WTC11 (cell line): ENCODE data around the gene DMPK. TPM values are rescaled to one million over a fixed set of nuclear protein-coding genes. Genes with fewer than 3 reads are reported as not detected.

Source experiments
- ATAC-seq: fragments of 200-7000 bp; cut with Tn5 transposase; 2 replicates; pipeline ENCODE4 v1.10.0; 2021; ENCODE audit warnings: mild to moderate bottlenecking, moderate library complexity
- Bru-seq: library from RNA; stranded (reverse); fragments of 400-500 nt; gene quantifications from one replicate; lab custom pipeline; 2021; lab: Mats Ljungman, UMichigan
- CTCF ChIA-PET: fragments of 300-600 bp; sonication (Branson Sonifier 250); formaldehyde crosslinking; loops from one replicate; lab custom pipeline; 2021; ENCODE audit warnings: antibody characterized with exemption; lab: Charles Lee
- POLR2A ChIA-PET: fragments of 350-600 bp; sonication (Branson Sonifier 250); formaldehyde crosslinking; loops from one replicate; lab custom pipeline; 2021; ENCODE audit warnings: antibody characterized with exemption; lab: Charles Lee
- DNase-seq: peaks from one replicate; pipeline ENCODE4 v3.0.0; 2021; ENCODE audit warnings: low spot score
- H3K27ac Mint-ChIP-seq: 2 replicates; pipeline ENCODE4 v1.8.0; 2021; ENCODE audit warnings: mixed read lengths
- H3K27me3 Mint-ChIP-seq: 2 replicates; pipeline ENCODE4 v1.8.0; 2021; ENCODE audit warnings: low read depth, mild to moderate bottlenecking, moderate library complexity, mixed read lengths
- H3K36me3 Mint-ChIP-seq: 2 replicates; pipeline ENCODE4 v1.8.0; 2021; ENCODE audit warnings: mixed read lengths
- H3K4me1 Mint-ChIP-seq: 2 replicates; pipeline ENCODE4 v1.8.0; 2022; ENCODE audit warnings: mixed read lengths
- H3K4me3 Mint-ChIP-seq: 2 replicates; pipeline ENCODE4 v1.8.0; 2021; ENCODE audit warnings: mild to moderate bottlenecking, moderate library complexity, mixed read lengths
- H3K9me3 Mint-ChIP-seq: 2 replicates; pipeline ENCODE4 v1.8.0; 2021; ENCODE audit warnings: mixed read lengths
- CREB1 ChIP-seq: sonication (generic); formaldehyde crosslinking; IDR thresholded peaks from 2 replicates; pipeline ENCODE4 v1.8.0; 2023; ENCODE audit warnings: mild to moderate bottlenecking, missing genetic modification reagents
- EMX1 ChIP-seq: fragments of 250-450 bp; sonication (Bioruptor Pico); IDR thresholded peaks from 2 replicates; pipeline ENCODE4 v1.8.0; 2021; ENCODE audit warnings: mild to moderate bottlenecking
- FOXK1 ChIP-seq: sonication (generic); formaldehyde crosslinking; IDR thresholded peaks from 2 replicates; pipeline ENCODE4 v1.8.0; 2022; ENCODE audit warnings: mild to moderate bottlenecking, moderate library complexity, missing genetic modification reagents
- IRF1 ChIP-seq: sonication (generic); formaldehyde crosslinking; IDR thresholded peaks from 2 replicates; pipeline ENCODE4 v1.8.0; 2023; ENCODE audit warnings: missing genetic modification reagents
- JAZF1 ChIP-seq: fragments of 250-450 bp; sonication (Bioruptor Pico); IDR thresholded peaks from 2 replicates; pipeline ENCODE4 v1.9.0; 2021; ENCODE audit warnings: moderate library complexity, mild to moderate bottlenecking, inconsistent platforms
- NR2C2 ChIP-seq: sonication (generic); formaldehyde crosslinking; IDR thresholded peaks from 2 replicates; pipeline ENCODE4 v1.8.0; 2022; ENCODE audit warnings: mild to moderate bottlenecking, missing genetic modification reagents
- SMAD4 ChIP-seq: sonication (generic); formaldehyde crosslinking; IDR thresholded peaks from 2 replicates; pipeline ENCODE4 v1.8.0; 2022; ENCODE audit warnings: mild to moderate bottlenecking, missing genetic modification reagents
- SP1 ChIP-seq: sonication (generic); formaldehyde crosslinking; conservative IDR thresholded peaks from 2 replicates; pipeline ENCODE4 v1.8.1; 2022; ENCODE audit warnings: missing genetic modification reagents
- ZBTB21 ChIP-seq: sonication (generic); formaldehyde crosslinking; IDR thresholded peaks from 2 replicates; pipeline ENCODE4 v1.8.1; 2023; ENCODE audit warnings: mild to moderate bottlenecking, missing genetic modification reagents, borderline replicate concordance
- ZMAT4 ChIP-seq: fragments of 250-450 bp; sonication (Bioruptor Pico); IDR thresholded peaks from 2 replicates; pipeline ENCODE4 v1.9.0; 2021; ENCODE audit warnings: mild to moderate bottlenecking
- ZNF138 ChIP-seq: sonication (generic); formaldehyde crosslinking; conservative IDR thresholded peaks from 2 replicates; pipeline ENCODE4 v1.8.1; 2022; ENCODE audit warnings: mild to moderate bottlenecking, moderate library complexity, missing genetic modification reagents
- ZNF532 ChIP-seq: fragments of 250-450 bp; sonication (Bioruptor Pico); IDR thresholded peaks from 2 replicates; pipeline ENCODE4 v1.9.0; 2021; ENCODE audit warnings: mild to moderate bottlenecking, borderline replicate concordance
- ZNF671 ChIP-seq: fragments of 250-450 bp; sonication (Bioruptor Pico); IDR thresholded peaks from 2 replicates; pipeline ENCODE4 v1.8.0; 2021; ENCODE audit warnings: mild to moderate bottlenecking
- long read RNA-seq, 3 experiments: library from RNA in 1 of 3; library from capped mRNA in 1 of 3; library from polyadenylated mRNA in 1 of 3; unstranded in 2 of 3; stranded (forward) in 1 of 3; transcript quantifications; one replicate each; pipeline ENCODE4 v2.0.0, GENCODE V29; 2021
- total RNA-seq: library from RNA; stranded (reverse); gene quantifications from 3 replicates; pipeline ENCODE4 v1.2.3, GENCODE V29; 2021
- TF ChIP-seq, protein P1 (sequence below): sonication (generic); formaldehyde crosslinking; IDR thresholded peaks from 2 replicates; pipeline ENCODE4 v1.8.1; 2023; ENCODE audit warnings: mild to moderate bottlenecking, missing genetic modification reagents, moderate library complexity
- TF ChIP-seq, protein P2 (sequence below): fragments of 250-450 bp; sonication (Bioruptor Pico); IDR thresholded peaks from 2 replicates; pipeline ENCODE4 v1.9.0; 2021; ENCODE audit warnings: moderate library complexity, mild to moderate bottlenecking, inconsistent platforms, borderline replicate concordance
- TF ChIP-seq, protein P3 (sequence below): sonication (generic); formaldehyde crosslinking; IDR thresholded peaks from 2 replicates; pipeline ENCODE4 v1.8.0; 2022; ENCODE audit warnings: mild to moderate bottlenecking, missing genetic modification reagents
- TF ChIP-seq, protein P4 (sequence below): sonication (generic); formaldehyde crosslinking; IDR thresholded peaks from 2 replicates; pipeline ENCODE4 v1.8.1; 2022; ENCODE audit warnings: missing genetic modification reagents, borderline replicate concordance

DMPK gene, protein sequence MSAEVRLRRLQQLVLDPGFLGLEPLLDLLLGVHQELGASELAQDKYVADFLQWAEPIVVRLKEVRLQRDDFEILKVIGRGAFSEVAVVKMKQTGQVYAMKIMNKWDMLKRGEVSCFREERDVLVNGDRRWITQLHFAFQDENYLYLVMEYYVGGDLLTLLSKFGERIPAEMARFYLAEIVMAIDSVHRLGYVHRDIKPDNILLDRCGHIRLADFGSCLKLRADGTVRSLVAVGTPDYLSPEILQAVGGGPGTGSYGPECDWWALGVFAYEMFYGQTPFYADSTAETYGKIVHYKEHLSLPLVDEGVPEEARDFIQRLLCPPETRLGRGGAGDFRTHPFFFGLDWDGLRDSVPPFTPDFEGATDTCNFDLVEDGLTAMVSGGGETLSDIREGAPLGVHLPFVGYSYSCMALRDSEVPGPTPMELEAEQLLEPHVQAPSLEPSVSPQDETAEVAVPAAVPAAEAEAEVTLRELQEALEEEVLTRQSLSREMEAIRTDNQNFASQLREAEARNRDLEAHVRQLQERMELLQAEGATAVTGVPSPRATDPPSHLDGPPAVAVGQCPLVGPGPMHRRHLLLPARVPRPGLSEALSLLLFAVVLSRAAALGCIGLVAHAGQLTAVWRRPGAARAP
- total RNA-seq (34.4 to 42.7 TPM (median 38.8 TPM) in 3 replicates), Bru-seq, nascent RNA (percentile 53 among the genes with signal in this experiment)
- long read RNA-seq, experiment 1, partial matches to known transcripts, result 12 of 39 reads
- long read RNA-seq, experiment 1, other reads (novel, unspliced or antisense), result 21 of 39 reads
- long read RNA-seq, experiment 2, partial matches to known transcripts, result 7 of 20 reads
- long read RNA-seq, experiment 2, other reads (novel, unspliced or antisense), result 7 of 20 reads
- long read RNA-seq, experiment 3, partial matches to known transcripts, result 1 of 4 reads
- long read RNA-seq, experiment 3, other reads (novel, unspliced or antisense), result 2 of 4 reads

DNA sequence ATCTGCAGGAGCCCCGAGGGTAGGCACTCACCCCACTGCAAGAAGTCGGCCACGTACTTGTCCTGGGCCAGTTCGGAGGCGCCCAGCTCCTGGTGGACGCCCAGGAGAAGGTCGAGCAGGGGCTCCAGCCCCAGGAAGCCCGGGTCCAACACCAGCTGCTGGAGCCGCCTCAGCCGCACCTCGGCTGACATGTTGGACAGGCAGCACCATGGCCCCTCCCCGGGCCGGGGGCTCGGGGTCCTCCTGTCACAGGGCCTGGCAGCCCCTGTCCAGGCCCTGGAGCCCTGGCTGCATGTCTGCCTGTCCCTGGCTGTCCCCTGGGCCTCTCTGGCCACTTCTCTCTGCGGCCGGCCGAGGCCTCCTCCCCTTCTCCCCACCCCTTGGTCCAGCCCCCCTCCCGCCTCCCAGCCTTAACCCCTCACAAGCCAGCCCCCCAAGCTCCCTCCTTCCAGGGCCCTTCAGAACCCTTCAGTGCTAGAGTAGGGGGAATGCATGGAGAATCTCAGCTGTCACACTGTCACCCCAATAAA lies at the start of gene DMPK:
Gene DMPK (minus strand): TSS at position 329 of the 530 bp plus-strand sequence. CDS start 138 bp downstream, at position 191.
- Mint-ChIP-seq H3K9me3 (no peaks in the 10 kb centered on the region), H3K4me3 (no peak within 1 kb of the TSS), H3K4me1 (peaks cover 33% of the 10 kb centered on the region), H3K27me3 (peaks cover 32% of the 10 kb centered on the region), H3K27ac (no peak within 1 kb of the TSS), H3K36me3 (peaks cover 11% of the 10 kb centered on the region)
- DNase-seq (no peak), ATAC-seq (no peak)
- POLR2A ChIA-PET, result interaction anchor here (0.6 to 5.4 kb wide), 5 partner anchors 10 to 51 kb away, joined by 3 to 70 read pairs (median 6); partner anchors contain the start of genes DMWD, FBXO46 and SIX5
- no peak for TF ChIP-seq ZNF532 (CRISPR knock-in tag)
- TF ChIP-seq, protein P1, sequence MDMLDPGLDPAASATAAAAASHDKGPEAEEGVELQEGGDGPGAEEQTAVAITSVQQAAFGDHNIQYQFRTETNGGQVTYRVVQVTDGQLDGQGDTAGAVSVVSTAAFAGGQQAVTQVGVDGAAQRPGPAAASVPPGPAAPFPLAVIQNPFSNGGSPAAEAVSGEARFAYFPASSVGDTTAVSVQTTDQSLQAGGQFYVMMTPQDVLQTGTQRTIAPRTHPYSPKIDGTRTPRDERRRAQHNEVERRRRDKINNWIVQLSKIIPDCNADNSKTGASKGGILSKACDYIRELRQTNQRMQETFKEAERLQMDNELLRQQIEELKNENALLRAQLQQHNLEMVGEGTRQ, result no peak
- TF ChIP-seq, protein P2, sequence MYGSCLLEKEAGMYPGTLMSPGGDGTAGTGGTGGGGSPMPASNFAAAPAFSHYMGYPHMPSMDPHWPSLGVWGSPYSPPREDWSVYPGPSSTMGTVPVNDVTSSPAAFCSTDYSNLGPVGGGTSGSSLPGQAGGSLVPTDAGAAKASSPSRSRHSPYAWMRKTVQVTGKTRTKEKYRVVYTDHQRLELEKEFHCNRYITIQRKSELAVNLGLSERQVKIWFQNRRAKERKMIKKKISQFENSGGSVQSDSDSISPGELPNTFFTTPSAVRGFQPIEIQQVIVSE (CRISPR knock-in tag), result no peak
- no peak for TF ChIP-seq ZNF671
- no peak for TF ChIP-seq ZBTB21 (CRISPR knock-in tag)
- TF ChIP-seq SMAD4 (CRISPR knock-in tag), result no peak
- no peak for TF ChIP-seq CREB1 (CRISPR knock-in tag)
- TF ChIP-seq JAZF1 (CRISPR knock-in tag), result no peak
- TF ChIP-seq ZNF138 (CRISPR knock-in tag), result no peak
- TF ChIP-seq ZMAT4 (CRISPR knock-in tag), result no peak
- TF ChIP-seq FOXK1 (CRISPR knock-in tag), result no peak
- TF ChIP-seq NR2C2, result no peak
- TF ChIP-seq SP1 (CRISPR knock-in tag), result no peak
- TF ChIP-seq EMX1 (CRISPR knock-in tag), result no peak
- no peak for TF ChIP-seq IRF1 (CRISPR knock-in tag)
- TF ChIP-seq, protein P3, sequence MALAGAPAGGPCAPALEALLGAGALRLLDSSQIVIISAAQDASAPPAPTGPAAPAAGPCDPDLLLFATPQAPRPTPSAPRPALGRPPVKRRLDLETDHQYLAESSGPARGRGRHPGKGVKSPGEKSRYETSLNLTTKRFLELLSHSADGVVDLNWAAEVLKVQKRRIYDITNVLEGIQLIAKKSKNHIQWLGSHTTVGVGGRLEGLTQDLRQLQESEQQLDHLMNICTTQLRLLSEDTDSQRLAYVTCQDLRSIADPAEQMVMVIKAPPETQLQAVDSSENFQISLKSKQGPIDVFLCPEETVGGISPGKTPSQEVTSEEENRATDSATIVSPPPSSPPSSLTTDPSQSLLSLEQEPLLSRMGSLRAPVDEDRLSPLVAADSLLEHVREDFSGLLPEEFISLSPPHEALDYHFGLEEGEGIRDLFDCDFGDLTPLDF (CRISPR knock-in tag), result no peak
- TF ChIP-seq, protein P4, sequence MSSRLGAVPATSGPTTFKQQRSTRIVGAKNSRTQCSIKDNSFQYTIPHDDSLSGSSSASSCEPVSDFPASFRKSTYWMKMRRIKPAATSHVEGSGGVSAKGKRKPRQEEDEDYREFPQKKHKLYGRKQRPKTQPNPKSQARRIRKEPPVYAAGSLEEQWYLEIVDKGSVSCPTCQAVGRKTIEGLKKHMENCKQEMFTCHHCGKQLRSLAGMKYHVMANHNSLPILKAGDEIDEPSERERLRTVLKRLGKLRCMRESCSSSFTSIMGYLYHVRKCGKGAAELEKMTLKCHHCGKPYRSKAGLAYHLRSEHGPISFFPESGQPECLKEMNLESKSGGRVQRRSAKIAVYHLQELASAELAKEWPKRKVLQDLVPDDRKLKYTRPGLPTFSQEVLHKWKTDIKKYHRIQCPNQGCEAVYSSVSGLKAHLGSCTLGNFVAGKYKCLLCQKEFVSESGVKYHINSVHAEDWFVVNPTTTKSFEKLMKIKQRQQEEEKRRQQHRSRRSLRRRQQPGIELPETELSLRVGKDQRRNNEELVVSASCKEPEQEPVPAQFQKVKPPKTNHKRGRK (CRISPR knock-in tag), result no peak
- CTCF ChIA-PET, result interaction anchor here (0.5 to 5.4 kb wide), 17 partner anchors 8 to 571 kb away, joined by 3 to 175 read pairs (median 6); partner anchors contain the start of genes DMWD, FOXA3, RSPH6A and SIX5
